ENCODE measurements around the gene PDK1. TPM values are rescaled to one million over a fixed set of nuclear protein-coding genes. Genes with fewer than 3 reads are reported as not detected.

The PDK1 gene
- total and polyA plus RNA-seq, 5 experiments from 2014 or later, result 37.1 to 72.6 (median 64.4) TPM

DNA sequence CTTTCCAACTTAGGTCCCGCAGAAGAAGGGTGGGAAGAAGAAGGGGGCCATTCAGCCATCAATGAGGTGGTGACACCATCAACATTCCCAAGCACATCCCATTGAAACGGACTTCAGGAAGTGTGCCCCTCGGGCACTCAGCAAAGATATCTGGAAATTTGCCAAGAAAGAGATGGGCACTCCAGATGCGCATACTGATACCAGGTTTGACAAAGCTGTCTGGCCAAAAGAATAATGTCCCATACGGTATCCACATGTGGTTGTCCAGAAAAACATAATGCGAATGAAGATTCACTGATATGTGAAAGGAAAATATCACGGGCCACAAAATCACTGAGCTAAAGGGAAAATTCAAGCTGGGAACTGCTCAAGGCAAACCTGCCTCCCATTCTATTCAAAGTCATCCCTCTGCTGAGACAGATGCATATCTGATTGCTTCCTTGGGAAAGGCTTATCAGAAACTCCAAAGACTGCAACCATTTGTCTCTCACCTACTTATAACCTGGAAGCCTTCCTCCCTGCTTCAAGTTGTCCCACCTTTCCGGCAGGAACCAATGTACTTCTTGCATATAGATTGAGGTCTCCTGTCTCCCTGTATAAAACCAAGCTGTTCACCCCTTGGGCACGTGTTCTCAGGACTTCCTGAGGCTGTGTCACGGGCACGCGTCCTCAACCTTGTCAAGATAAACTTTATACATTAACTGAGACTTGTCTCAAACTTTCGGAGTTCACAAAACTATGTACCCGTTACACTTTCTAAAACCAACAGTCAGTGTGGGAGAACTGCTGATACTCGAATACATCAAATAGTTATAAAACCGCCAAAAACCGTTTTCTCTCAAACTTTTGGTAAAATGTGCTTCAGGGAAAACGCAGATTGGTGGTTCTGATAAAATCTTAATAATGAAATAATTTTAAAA, 1.3 kb upstream of the PDK1 start:
- peaks cover 0 to 2% (median 0%) of the 10 kb centered on the region in 9 donors for H3K9me3 Mint-ChIP-seq
- peak overlapping the region in 8 of 10 donors; percentile 4 to 87 (median 67) for H3K27ac Mint-ChIP-seq
- peaks cover 0 to 20% (median 10%) of the 10 kb centered on the region in 3 donors for H3K36me3 Mint-ChIP-seq
- H3K4me1 Mint-ChIP-seq, result peaks cover 29 to 72% (median 63%) of the 10 kb centered on the region in 4 donors
- peak overlapping the region; percentile 69 to 98 (median 96) for H3K4me3 Mint-ChIP-seq
- ATAC-seq (no peak), DNase-seq (peak in 2 of 10 donors; percentile 7 to 11)
- peaks cover 0 to 3% (median 0%) of the 10 kb centered on the region in 5 donors for H3K27me3 Mint-ChIP-seq
- POLR2A ChIA-PET, result interaction anchor here (0.9 to 2.6 kb wide), 5 partner anchors 9 to 72 kb away, joined by 3 to 46 read pairs (median 7); no protein-coding TSS in a partner anchor

DNA sequence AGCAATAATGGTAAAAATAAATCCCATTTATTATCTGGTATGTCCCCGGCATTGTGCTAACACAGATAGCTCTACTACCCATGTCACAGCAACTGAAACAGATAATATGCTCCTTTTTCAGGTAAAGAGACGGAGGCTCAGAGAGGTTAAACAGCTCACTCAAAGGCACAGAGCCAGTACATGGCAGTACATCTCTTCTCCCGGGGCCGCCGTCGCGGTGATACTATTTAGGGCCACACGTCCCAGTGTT, 693 bp upstream of the PDK1 start:
- POLR2A ChIA-PET, result interaction anchor here (0.9 to 2.6 kb wide), 6 partner anchors 9 to 94 kb away, joined by 3 to 46 read pairs (median 6); no protein-coding TSS in a partner anchor
- DNase-seq (no peak), ATAC-seq (peak in 1 of 2 donors; percentile 37)
- Mint-ChIP-seq H3K36me3 (peaks cover 0 to 24% (median 10%) of the 10 kb centered on the region in 3 donors), H3K27ac (peak overlapping the region; percentile 67 to 97 (median 95)), H3K27me3 (peaks cover 0 to 1% (median 0%) of the 10 kb centered on the region in 5 donors), H3K9me3 (peaks cover 0 to 2% (median 0%) of the 10 kb centered on the region in 9 donors), H3K4me1 (peaks cover 25 to 66% (median 58%) of the 10 kb centered on the region in 4 donors), H3K4me3 (peak overlapping the region; percentile 92 to 98 (median 97))

DNA sequence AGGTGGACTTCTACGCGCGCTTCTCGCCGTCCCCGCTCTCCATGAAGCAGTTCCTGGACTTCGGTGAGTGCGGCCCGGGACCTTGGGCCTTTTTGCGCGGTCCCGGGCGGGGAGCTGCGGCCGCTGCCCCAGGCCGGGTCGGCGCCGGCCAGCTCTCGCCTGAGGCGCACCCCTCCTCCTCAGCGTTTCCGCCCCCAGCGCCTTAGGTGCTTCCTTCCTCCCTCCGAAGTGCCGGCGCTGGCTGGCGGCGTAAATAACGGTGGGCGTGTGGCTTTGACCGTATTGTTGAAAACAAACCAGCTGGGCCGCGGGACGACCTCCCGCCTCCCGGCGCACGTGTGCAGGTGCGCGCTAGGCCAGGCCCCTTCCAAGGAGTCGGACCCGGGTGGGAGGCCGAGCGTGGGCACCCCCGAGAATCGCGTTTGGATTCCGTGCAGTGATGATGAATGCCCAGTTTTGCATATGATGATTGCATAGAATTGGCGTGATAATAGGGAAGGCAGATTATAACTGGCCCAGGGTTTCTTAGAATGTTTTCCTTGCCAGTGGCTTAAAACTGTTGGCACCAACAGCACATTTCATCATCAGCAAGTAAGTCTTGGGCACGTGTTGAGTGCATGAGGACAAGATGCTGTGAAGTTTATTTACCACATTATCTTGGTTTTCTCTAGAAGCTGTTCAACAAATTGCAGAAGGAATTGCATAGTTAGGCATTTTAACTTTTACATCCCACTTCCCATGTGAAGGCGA, 569 bp downstream of the PDK1 start:
- Mint-ChIP-seq H3K27ac (peak overlapping the region; percentile 64 to 94 (median 90)), H3K9me3 (peaks cover 0 to 2% (median 0%) of the 10 kb centered on the region in 9 donors), H3K4me1 (peaks cover 20 to 64% (median 56%) of the 10 kb centered on the region in 4 donors), H3K4me3 (peak overlapping the region; percentile 83 to 97 (median 94)), H3K27me3 (peaks cover 0 to 1% (median 0%) of the 10 kb centered on the region in 5 donors), H3K36me3 (peaks cover 0 to 31% (median 12%) of the 10 kb centered on the region in 3 donors)
- DNase-seq, result peak in 9 of 10 donors; percentile 32 to 72 (median 52)
- ATAC-seq, result peak; percentile 50 to 55
- POLR2A ChIA-PET, result interaction anchor here (0.6 to 2.6 kb wide), 18 partner anchors 8 to 1628 kb away, joined by 3 to 46 read pairs (median 4); partner anchors contain the start of gene GORASP2

DNA sequence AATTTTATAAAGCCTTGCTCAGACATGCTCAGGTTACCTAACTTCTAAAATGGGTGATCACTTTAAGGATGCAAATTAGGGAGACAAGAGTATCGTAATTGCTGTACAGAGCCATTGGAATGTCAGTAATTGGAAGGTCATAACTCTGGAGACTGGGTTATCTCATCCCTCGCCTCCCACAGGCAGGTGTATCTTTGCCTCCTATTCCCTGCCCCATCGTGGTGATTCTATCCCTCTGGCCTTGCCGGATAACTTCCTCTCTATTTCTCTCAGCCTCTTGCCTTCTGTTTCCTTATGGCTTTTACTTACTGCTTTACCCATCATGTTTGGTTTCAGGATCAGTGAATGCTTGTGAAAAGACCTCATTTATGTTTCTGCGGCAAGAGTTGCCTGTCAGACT, 2.5 kb downstream of the PDK1 start:
- Mint-ChIP-seq H3K27ac (peak overlapping the region in 4 of 10 donors; percentile 5 to 68 (median 36)), H3K4me3 (peak overlapping the region; percentile 83 to 97 (median 94)), H3K27me3 (peaks cover 0 to under 1% (median 0%) of the 10 kb centered on the region in 5 donors), H3K4me1 (peaks cover 24 to 75% (median 66%) of the 10 kb centered on the region in 4 donors), H3K9me3 (no peaks in the 10 kb centered on the region), H3K36me3 (peaks cover 0 to 42% (median 22%) of the 10 kb centered on the region in 3 donors)
- ATAC-seq, result no peak
- POLR2A ChIA-PET, result no interaction called here
- no peak for DNase-seq

DNA sequence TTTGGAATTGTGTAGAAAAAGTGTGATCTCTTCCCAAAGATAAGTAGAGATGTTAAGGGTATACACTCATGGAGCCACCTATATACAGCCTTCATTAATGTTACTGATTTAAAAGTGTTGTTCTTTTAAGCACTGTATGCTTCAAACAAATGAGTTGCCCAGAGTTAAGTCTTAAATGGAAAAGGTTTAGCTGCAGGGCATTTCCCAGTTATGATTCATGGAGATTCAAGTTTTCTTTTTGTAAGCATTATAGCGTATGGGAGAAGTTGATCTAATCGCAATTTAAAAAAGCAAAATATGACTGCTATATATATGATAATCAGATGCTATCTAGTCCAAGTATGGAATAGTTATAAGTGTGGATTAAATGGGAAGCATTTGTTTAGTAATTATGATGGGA, 4.8 kb downstream of the PDK1 start:
- peaks cover 0 to 63% (median 30%) of the 10 kb centered on the region in 3 donors for H3K36me3 Mint-ChIP-seq
- POLR2A ChIA-PET, result interaction anchor here (0.6 to 1.1 kb wide), 2 partner anchors 20 to 68 kb away, joined by 4 to 8 read pairs; no protein-coding TSS in a partner anchor
- DNase-seq (no peak), ATAC-seq (no peak)
- H3K27me3 Mint-ChIP-seq, result no peaks in the 10 kb centered on the region
- no peaks in the 10 kb centered on the region for H3K9me3 Mint-ChIP-seq
- peak overlapping the region in 1 of 10 donors; percentile 9 for H3K27ac Mint-ChIP-seq
- H3K4me3 Mint-ChIP-seq, result no peak overlapping the region
- H3K4me1 Mint-ChIP-seq, result peaks cover 17 to 61% (median 58%) of the 10 kb centered on the region in 4 donors

DNA sequence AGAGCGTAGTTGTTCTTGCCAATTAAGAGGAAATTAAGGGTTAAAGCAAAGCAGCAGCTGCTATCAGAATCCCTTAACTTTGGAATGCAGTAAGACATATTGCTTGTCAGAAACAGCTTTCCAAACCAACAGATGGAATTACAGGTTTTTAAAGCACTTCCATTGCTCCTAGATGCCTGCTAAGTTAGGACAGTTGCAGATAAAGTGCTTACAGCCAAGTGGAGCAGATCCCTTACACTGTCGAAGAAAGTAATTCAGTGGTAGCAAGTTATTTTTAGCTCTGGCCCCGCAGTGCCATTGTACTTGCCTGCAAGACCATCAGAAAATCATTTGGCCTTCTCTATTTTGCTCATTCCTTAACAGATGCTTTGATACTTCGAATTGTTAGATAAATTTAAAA, 5.4 kb downstream of the PDK1 start:
- POLR2A ChIA-PET, result interaction anchor here (0.6 to 1.1 kb wide), 2 partner anchors 20 to 69 kb away, joined by 4 to 8 read pairs; no protein-coding TSS in a partner anchor
- peaks cover 18 to 62% (median 60%) of the 10 kb centered on the region in 4 donors for H3K4me1 Mint-ChIP-seq

DNA sequence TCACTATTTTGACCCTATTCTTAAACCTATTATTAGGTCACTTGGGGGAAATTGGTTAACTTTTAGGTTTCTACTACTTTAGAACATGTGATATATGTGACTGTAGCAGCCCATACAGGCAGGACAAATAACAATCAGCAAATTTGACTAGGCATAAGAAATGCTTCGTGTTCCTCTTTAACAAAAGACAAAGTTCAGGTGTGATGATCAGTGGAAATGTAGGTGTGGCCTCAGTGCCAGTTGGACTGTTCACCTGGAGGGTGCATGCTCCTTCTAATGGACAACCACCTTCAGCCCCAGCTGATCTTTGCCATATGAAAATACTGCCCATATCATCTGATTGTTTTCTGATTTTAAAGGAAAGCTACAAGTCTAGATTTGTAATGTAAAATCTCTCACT, 6.4 kb downstream of the PDK1 start:
- DNase-seq (no peak), ATAC-seq (no peak)
- Mint-ChIP-seq H3K27ac (peak overlapping the region in 1 of 10 donors; percentile 15), H3K4me1 (peaks cover 17 to 64% (median 61%) of the 10 kb centered on the region in 4 donors), H3K36me3 (peaks cover 2 to 78% (median 33%) of the 10 kb centered on the region in 3 donors), H3K4me3 (no peak overlapping the region), H3K27me3 (no peaks in the 10 kb centered on the region), H3K9me3 (no peaks in the 10 kb centered on the region)
- POLR2A ChIA-PET, result interaction anchor here (0.7 to 1.0 kb wide), 2 partner anchors 70 to 88 kb away, joined by 3 read pairs; no protein-coding TSS in a partner anchor

More for the DNA sequence above, 5.4 kb downstream of the PDK1 start:
- Mint-ChIP-seq H3K9me3 (no peaks in the 10 kb centered on the region), H3K27me3 (no peaks in the 10 kb centered on the region), H3K27ac (peak overlapping the region in 1 of 10 donors; percentile 37), H3K36me3 (peaks cover 0 to 68% (median 33%) of the 10 kb centered on the region in 3 donors), H3K4me3 (peak overlapping the region in 3 of 10 donors; percentile 1 to 9 (median 3))
- DNase-seq (no peak), ATAC-seq (no peak)

DNA sequence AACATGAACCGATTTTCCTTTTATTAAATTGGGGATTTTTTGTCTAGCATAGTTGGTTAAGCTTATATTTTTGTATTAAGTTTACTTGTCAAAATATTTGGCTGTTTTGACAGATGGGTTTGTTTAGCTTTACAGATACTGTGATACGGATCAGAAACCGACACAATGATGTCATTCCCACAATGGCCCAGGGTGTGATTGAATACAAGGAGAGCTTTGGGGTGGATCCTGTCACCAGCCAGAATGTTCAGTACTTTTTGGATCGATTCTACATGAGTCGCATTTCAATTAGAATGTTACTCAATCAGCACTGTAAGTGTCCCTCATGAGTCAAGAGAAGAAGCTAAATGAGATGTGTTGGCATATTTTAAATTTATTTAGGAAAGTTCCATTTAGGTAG, 8.5 kb downstream of the PDK1 start:
- peak overlapping the region in 4 of 10 donors; percentile 0 to 72 (median 66) for H3K27ac Mint-ChIP-seq
- H3K36me3 Mint-ChIP-seq, result peaks cover 5 to 89% (median 39%) of the 10 kb centered on the region in 3 donors
- H3K9me3 Mint-ChIP-seq, result no peaks in the 10 kb centered on the region
- H3K27me3 Mint-ChIP-seq, result no peaks in the 10 kb centered on the region
- no peak overlapping the region for H3K4me3 Mint-ChIP-seq
- H3K4me1 Mint-ChIP-seq, result peaks cover 17 to 59% (median 53%) of the 10 kb centered on the region in 4 donors
- POLR2A ChIA-PET, result interaction anchor here (1.4 kb wide), 1 partner anchor 8 kb away, joined by 5 read pairs; the partner anchor contains the start of gene PDK1
- DNase-seq (no peak), ATAC-seq (no peak)

DNA sequence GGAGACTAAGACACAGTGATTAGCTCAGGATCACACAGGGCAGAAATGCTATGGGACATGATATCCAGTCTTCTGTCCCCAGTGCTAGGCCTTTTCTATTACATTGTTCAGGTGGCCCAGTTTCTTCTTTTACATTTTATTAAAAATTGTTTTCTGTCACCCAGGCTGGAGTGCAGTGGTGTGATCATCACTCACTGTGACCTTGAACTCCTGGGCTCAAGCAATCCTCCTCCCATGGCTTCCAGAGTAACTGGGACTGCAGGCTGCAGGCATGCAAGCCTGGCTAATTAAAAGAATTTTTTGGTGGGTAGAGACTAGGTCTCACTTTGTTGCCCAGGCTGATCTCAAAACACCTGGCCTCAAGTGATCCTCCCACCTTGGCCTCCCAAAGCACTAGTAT, 15.4 kb downstream of the PDK1 start:
- H3K27ac Mint-ChIP-seq, result peak overlapping the region in 3 of 10 donors; percentile 33 to 85 (median 77)

DNA sequence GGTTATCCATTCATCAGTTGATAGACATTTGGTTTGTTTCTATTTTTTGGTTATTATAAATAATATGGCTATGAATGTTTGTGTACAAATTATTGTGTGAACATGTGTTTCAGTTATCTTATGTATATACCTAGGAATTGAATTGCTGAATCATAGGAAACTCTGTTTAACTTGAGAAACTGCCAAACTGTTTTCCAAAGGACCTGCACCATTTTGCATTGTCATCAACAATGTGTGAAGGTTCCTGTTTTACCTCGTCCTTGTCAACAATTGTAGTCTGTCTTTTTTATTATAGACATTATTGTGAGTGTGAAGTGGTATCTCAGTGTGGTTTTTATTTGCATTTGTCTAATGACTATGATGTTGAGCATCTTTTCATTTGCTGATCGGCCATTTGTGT, 17.1 kb downstream of the PDK1 start:
- peaks cover 32 to 91% (median 70%) of the 10 kb centered on the region in 3 donors for H3K36me3 Mint-ChIP-seq
- H3K4me3 Mint-ChIP-seq, result no peak overlapping the region
- DNase-seq, result no peak
- H3K4me1 Mint-ChIP-seq, result peaks cover 5 to 16% (median 9%) of the 10 kb centered on the region in 4 donors
- H3K27ac Mint-ChIP-seq, result peak overlapping the region in 1 of 10 donors; percentile 79
- POLR2A ChIA-PET, result interaction anchor here (0.6 kb wide), 1 partner anchor 12 kb away, joined by 6 read pairs; no protein-coding TSS in a partner anchor
- no peak for ATAC-seq
- H3K9me3 Mint-ChIP-seq, result peaks cover 5 to 45% (median 25%) of the 10 kb centered on the region in 9 donors
- no peaks in the 10 kb centered on the region for H3K27me3 Mint-ChIP-seq

More for the DNA sequence above, 15.4 kb downstream of the PDK1 start:
- POLR2A ChIA-PET, result interaction anchor here (1.3 kb wide), 1 partner anchor 14 kb away, joined by 3 read pairs; no protein-coding TSS in a partner anchor
- Mint-ChIP-seq H3K4me1 (peaks cover 11 to 26% (median 21%) of the 10 kb centered on the region in 4 donors), H3K36me3 (peaks cover 25 to 92% (median 61%) of the 10 kb centered on the region in 3 donors), H3K4me3 (no peak overlapping the region), H3K9me3 (peaks cover 0 to 27% (median 15%) of the 10 kb centered on the region in 9 donors), H3K27me3 (no peaks in the 10 kb centered on the region)
- DNase-seq, result no peak
- no peak for ATAC-seq

DNA sequence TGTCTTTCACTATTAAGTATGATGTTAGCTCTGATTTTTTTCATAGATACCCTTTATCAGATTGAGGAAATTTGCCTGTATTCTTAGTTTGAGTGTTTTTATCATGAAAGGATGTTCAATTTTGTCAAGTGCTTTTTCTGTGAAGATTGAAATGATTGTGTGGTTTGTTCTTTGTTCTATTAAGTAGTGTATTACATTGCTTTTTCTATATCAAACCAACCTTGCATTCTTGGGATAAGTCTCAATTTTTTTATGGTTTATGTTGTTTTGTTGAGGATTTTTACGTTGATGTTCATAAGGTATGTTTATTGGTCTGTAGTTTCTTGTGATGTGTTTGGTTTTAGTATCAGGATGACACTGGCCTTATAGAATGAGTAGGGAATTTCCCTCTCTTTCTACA, 19.1 kb downstream of the PDK1 start:
- DNase-seq (no peak), ATAC-seq (no peak)
- Mint-ChIP-seq H3K4me1 (peaks cover 9 to 17% (median 13%) of the 10 kb centered on the region in 4 donors), H3K4me3 (peak overlapping the region in 1 of 10 donors; percentile 51), H3K27ac (peak overlapping the region in 1 of 10 donors; percentile 28), H3K27me3 (no peaks in the 10 kb centered on the region), H3K36me3 (peaks cover 48 to 93% (median 80%) of the 10 kb centered on the region in 3 donors), H3K9me3 (peaks cover 9 to 62% (median 29%) of the 10 kb centered on the region in 9 donors)
- POLR2A ChIA-PET, result no interaction called here
